DOHH2 (cell line): ENCODE data around the gene GATAD1.

Experiments used
- EZH2phosphoT487 ChIP-seq: fragments of 200-600 bp; sonication (generic); IDR thresholded peaks from 2 replicates; pipeline ENCODE4 v1.6.1; 2017; ENCODE audit warnings: borderline replicate concordance, mild to moderate bottlenecking, antibody characterized with exemption, low read length, moderate library complexity, mixed read lengths
- TF ChIP-seq, protein P1 (sequence below): fragments of 200-600 bp; sonication (generic); IDR thresholded peaks from one replicate; pipeline ENCODE4 v1.5.1; 2014; ENCODE audit warnings: antibody characterized with exemption, mild to moderate bottlenecking, low read depth, low read length; ENCODE audit not compliant: poor library complexity, severe bottlenecking

DNA sequence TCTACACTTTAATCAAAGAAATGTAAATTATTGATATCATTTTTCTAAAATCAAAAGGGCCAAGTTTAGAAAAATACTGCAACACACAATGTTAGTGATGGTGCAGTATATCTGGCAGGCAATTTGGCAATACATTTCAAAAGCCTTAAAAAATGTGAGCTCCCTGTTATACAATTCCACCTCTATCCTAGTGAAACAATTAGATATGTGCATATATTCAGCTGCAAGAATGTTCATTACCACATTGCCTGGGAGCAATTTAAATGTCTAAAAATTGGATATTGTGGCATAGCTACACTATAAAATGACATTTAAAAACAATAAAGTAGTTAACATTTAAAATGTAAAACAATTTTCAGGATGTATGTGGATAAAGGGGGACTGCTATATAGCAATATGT, 40.5 kb downstream of the GATAD1 start:
- TF ChIP-seq, protein P1, sequence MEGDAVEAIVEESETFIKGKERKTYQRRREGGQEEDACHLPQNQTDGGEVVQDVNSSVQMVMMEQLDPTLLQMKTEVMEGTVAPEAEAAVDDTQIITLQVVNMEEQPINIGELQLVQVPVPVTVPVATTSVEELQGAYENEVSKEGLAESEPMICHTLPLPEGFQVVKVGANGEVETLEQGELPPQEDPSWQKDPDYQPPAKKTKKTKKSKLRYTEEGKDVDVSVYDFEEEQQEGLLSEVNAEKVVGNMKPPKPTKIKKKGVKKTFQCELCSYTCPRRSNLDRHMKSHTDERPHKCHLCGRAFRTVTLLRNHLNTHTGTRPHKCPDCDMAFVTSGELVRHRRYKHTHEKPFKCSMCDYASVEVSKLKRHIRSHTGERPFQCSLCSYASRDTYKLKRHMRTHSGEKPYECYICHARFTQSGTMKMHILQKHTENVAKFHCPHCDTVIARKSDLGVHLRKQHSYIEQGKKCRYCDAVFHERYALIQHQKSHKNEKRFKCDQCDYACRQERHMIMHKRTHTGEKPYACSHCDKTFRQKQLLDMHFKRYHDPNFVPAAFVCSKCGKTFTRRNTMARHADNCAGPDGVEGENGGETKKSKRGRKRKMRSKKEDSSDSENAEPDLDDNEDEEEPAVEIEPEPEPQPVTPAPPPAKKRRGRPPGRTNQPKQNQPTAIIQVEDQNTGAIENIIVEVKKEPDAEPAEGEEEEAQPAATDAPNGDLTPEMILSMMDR, result no peak
- no peak for TF ChIP-seq EZH2phosphoT487
